ENCODE results near the gene ASAP2.

ASAP2 gene

GRCh38 chr2:9322576-9322975 is 116.0 kb downstream of the ASAP2 start:
- TF ChIP-seq POLR2AphosphoS5 (IDR thresholded peaks at IDR 0.05; ENCODE audit: low read depth, low read length): no peak
- no peak for TF ChIP-seq FOXP2 (optimal IDR thresholded peaks at IDR 0.05; ENCODE audit: borderline replicate concordance, extremely low read depth, extremely low read length, insufficient read depth)

GRCh38 chr2:9325428-9325827 is 118.8 kb downstream of the ASAP2 start:
- TF ChIP-seq POLR2AphosphoS5 (IDR thresholded peaks at IDR 0.05; ENCODE audit: low read depth, low read length) (no peak), FOXP2 (optimal IDR thresholded peaks at IDR 0.05; ENCODE audit: borderline replicate concordance, extremely low read depth, extremely low read length, insufficient read depth) (no peak), TAF1 (IDR thresholded peaks at IDR 0.05; ENCODE audit: borderline replicate concordance, insufficient read depth, low read length) (no peak), SIN3A (IDR thresholded peaks at IDR 0.05; ENCODE audit: borderline replicate concordance, insufficient read depth, low read length) (no peak)
- TF ChIP-seq, protein P1, sequence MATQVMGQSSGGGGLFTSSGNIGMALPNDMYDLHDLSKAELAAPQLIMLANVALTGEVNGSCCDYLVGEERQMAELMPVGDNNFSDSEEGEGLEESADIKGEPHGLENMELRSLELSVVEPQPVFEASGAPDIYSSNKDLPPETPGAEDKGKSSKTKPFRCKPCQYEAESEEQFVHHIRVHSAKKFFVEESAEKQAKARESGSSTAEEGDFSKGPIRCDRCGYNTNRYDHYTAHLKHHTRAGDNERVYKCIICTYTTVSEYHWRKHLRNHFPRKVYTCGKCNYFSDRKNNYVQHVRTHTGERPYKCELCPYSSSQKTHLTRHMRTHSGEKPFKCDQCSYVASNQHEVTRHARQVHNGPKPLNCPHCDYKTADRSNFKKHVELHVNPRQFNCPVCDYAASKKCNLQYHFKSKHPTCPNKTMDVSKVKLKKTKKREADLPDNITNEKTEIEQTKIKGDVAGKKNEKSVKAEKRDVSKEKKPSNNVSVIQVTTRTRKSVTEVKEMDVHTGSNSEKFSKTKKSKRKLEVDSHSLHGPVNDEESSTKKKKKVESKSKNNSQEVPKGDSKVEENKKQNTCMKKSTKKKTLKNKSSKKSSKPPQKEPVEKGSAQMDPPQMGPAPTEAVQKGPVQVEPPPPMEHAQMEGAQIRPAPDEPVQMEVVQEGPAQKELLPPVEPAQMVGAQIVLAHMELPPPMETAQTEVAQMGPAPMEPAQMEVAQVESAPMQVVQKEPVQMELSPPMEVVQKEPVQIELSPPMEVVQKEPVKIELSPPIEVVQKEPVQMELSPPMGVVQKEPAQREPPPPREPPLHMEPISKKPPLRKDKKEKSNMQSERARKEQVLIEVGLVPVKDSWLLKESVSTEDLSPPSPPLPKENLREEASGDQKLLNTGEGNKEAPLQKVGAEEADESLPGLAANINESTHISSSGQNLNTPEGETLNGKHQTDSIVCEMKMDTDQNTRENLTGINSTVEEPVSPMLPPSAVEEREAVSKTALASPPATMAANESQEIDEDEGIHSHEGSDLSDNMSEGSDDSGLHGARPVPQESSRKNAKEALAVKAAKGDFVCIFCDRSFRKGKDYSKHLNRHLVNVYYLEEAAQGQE (IDR thresholded peaks at IDR 0.05; ENCODE audit: insufficient read depth in 1 of 2, low read depth in 2 of 2, low read length in 2 of 2): no peak

DNA sequence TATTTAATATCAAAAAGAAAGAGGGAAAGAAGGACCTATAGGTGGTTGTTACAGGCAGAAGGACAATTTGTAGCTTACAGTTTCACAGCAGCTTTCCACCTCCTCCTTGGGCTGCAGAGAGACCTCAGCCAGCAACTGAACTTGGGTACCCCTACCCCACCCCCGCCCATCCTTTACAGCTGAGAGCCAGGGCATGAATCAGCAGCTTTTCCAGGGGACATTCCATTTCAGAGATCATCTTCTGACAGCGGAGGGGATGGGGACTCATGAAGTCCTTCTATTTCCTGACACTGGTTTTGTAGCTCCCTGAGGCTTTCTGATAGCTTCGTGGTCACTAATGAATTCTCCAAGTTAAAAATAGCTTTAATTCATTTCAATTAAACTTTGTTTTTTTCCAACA is 120.4 kb downstream of the ASAP2 start:
- TF ChIP-seq TAF1 (IDR thresholded peaks at IDR 0.05; ENCODE audit: borderline replicate concordance, insufficient read depth, low read length): no peak
- TF ChIP-seq, protein P1 (IDR thresholded peaks at IDR 0.05; ENCODE audit: insufficient read depth in 1 of 2, low read depth in 2 of 2, low read length in 2 of 2): no peak
- no peak for TF ChIP-seq FOXP2 (optimal IDR thresholded peaks at IDR 0.05; ENCODE audit: borderline replicate concordance, extremely low read depth, extremely low read length, insufficient read depth)
- TF ChIP-seq POLR2AphosphoS5 (IDR thresholded peaks at IDR 0.05; ENCODE audit: low read depth, low read length): no peak
- TF ChIP-seq SIN3A (IDR thresholded peaks at IDR 0.05; ENCODE audit: borderline replicate concordance, insufficient read depth, low read length): no peak

DNA sequence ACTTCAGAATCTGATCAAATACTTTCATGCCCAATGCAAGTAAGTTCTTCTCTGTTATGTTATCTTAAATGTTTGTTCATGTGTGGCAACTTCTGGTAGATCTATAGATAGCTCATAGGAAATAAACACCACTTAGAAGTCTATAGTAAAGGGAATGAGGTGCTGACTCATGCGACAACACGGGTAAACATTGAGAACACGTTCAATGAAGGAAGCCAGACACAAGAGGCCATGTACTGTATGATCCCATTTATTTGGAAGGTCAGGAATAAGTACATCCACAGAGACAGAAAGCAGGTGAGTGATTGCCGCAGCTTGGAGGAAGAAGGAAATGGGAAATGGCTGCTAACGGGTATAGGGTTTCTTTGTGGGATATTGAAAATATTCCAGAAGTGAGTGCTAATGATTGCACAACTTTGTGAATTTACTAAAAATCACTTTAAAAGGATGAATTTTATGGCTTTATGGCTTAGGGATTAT is 121.3 kb downstream of the ASAP2 start:
- no peak for TF ChIP-seq TAF1 (IDR thresholded peaks at IDR 0.05; ENCODE audit: borderline replicate concordance, insufficient read depth, low read length)
- TF ChIP-seq SIN3A (IDR thresholded peaks at IDR 0.05; ENCODE audit: borderline replicate concordance, insufficient read depth, low read length): no peak
- no peak for TF ChIP-seq FOXP2 (optimal IDR thresholded peaks at IDR 0.05; ENCODE audit: borderline replicate concordance, extremely low read depth, extremely low read length, insufficient read depth)
- no peak for TF ChIP-seq POLR2AphosphoS5 (IDR thresholded peaks at IDR 0.05; ENCODE audit: low read depth, low read length)
- TF ChIP-seq, protein P1 (IDR thresholded peaks at IDR 0.05; ENCODE audit: insufficient read depth in 1 of 2, low read depth in 2 of 2, low read length in 2 of 2): no peak

GRCh38 chr2:9328931-9329330 is 122.3 kb downstream of the ASAP2 start:
- TF ChIP-seq FOXP2 (optimal IDR thresholded peaks at IDR 0.05; ENCODE audit: borderline replicate concordance, extremely low read depth, extremely low read length, insufficient read depth) (no peak), POLR2AphosphoS5 (IDR thresholded peaks at IDR 0.05; ENCODE audit: low read depth, low read length) (no peak), TAF1 (IDR thresholded peaks at IDR 0.05; ENCODE audit: borderline replicate concordance, insufficient read depth, low read length) (no peak), SIN3A (IDR thresholded peaks at IDR 0.05; ENCODE audit: borderline replicate concordance, insufficient read depth, low read length) (no peak)
- TF ChIP-seq, protein P1 (IDR thresholded peaks at IDR 0.05; ENCODE audit: insufficient read depth in 1 of 2, low read depth in 2 of 2, low read length in 2 of 2): no peak

Measured in PFSK-1 (cell line).